Esophagus mucosa (tissue), 1 donor: ENCODE measurements around the gene OCIAD2. TPM values are rescaled to one million over a fixed set of nuclear protein-coding genes. Genes with fewer than 3 reads are reported as not detected.
A peak's percentile ranks its signal among the peaks of the same experiment; 100 is the strongest.
"Not testable (repeated sequence)": the region's sequence is repeated elsewhere in the genome, so short reads cannot be mapped to it uniquely, and the experiment has no call there.

ENCODE experiments used
- ATAC-seq: fragments of 200-7000 bp; cut with Tn5 transposase; one replicate; pipeline ENCODE4 v1.9.1; 2020
- total RNA-seq: library from RNA; stranded (reverse); gene quantifications from one replicate; pipeline ENCODE4 v1.2.4, GENCODE V29; 2023
- donor health status: DM: yes; HTN: yes; CAD: no.

OCIAD2 gene
- 32.8 TPM for total RNA-seq

GRCh38 chr4:48906206-48907173 lies at the start of gene OCIAD2:
Gene OCIAD2, minus strand, starts transcription at chr4:48906774. Its CDS starts 2,225 bp downstream, at chr4:48904549.
- peak; percentile 53 for ATAC-seq

- ATAC-seq = no peak
Observed at GRCh38 chr4:48954314-48954713, 47.7 kb upstream of the OCIAD2 start.

- ATAC-seq = no peak
Observed at GRCh38 chr4:48949518-48950219, 43.1 kb upstream of the OCIAD2 start.

- ATAC-seq = no peak
Observed at GRCh38 chr4:48949086-48949485, 42.5 kb upstream of the OCIAD2 start.

GRCh38 chr4:48947731-48948130 lies 41.2 kb upstream of the OCIAD2 start:
- no peak for ATAC-seq

- no peak for ATAC-seq
Observed at GRCh38 chr4:48945981-48946380, 39.4 kb upstream of the OCIAD2 start.

- peak; percentile 65 for ATAC-seq
Observed at GRCh38 chr4:48944756-48945241, 38.2 kb upstream of the OCIAD2 start.

GRCh38 chr4:48944252-48944651 lies 37.7 kb upstream of the OCIAD2 start:
- peak; percentile 87 for ATAC-seq

- ATAC-seq = no peak
Observed at GRCh38 chr4:48943387-48943786, 36.8 kb upstream of the OCIAD2 start.

- peak; percentile 47 for ATAC-seq
Observed at GRCh38 chr4:48939785-48940184, 33.2 kb upstream of the OCIAD2 start.

GRCh38 chr4:48938831-48939230 lies 32.3 kb upstream of the OCIAD2 start:
- ATAC-seq = no peak

GRCh38 chr4:48937033-48937432 lies 30.5 kb upstream of the OCIAD2 start:
- ATAC-seq = no peak

GRCh38 chr4:48931459-48931858 lies 24.9 kb upstream of the OCIAD2 start:
- no peak for ATAC-seq

- ATAC-seq = no peak
Observed at GRCh38 chr4:48930654-48931053, 24.1 kb upstream of the OCIAD2 start.

- ATAC-seq = peak; percentile 98
Observed at GRCh38 chr4:48924416-48924815, 17.8 kb upstream of the OCIAD2 start.

GRCh38 chr4:48923065-48923464 lies 16.5 kb upstream of the OCIAD2 start:
- ATAC-seq = not testable (repeated sequence)

GRCh38 chr4:48914311-48914710 lies 7.7 kb upstream of the OCIAD2 start:
- no peak for ATAC-seq

- ATAC-seq = peak; percentile 82
Observed at GRCh38 chr4:48913346-48913745, 6.8 kb upstream of the OCIAD2 start.

GRCh38 chr4:48912349-48912748 lies 5.8 kb upstream of the OCIAD2 start:
- no peak for ATAC-seq

- ATAC-seq = no peak
Observed at GRCh38 chr4:48910511-48910910, 3.9 kb upstream of the OCIAD2 start.

GRCh38 chr4:48909697-48910096 lies 3.1 kb upstream of the OCIAD2 start:
- peak; percentile 95 for ATAC-seq

- ATAC-seq = no peak
Observed at GRCh38 chr4:48908687-48909086, 2.1 kb upstream of the OCIAD2 start.

- ATAC-seq = no peak
Observed at GRCh38 chr4:48907706-48908477, 1.3 kb upstream of the OCIAD2 start.
